Tibial artery (tissue), 4 donors: ENCODE data around the gene PSD4.

Source experiments
- DNase-seq, 2 donors: peaks; one replicate each; pipeline ENCODE4 v3.0.0-alpha.2; 2019
- H3K27ac ChIP-seq, 2 donors: fragments of 200-600 bp; sonication (generic) in 1 of 2; 1 replicate in 1 of 2; 2 replicates in 1 of 2; pipeline ENCODE4 v1.5.1; 2018 to 2019; ENCODE audit warnings: mild to moderate bottlenecking in 1 of 2
- H3K27me3 ChIP-seq, 2 donors: fragments of 200-600 bp; sonication (generic) in 1 of 2; one replicate each; pipeline versions ENCODE4 v1.5.1 to v1.6.0; 2016 to 2019
- H3K36me3 ChIP-seq, 3 donors: fragments of 200-600 bp; sonication (generic) in 2 of 3; one replicate each; pipeline ENCODE4 v1.5.1; 2016 to 2019; ENCODE audit warnings: mild to moderate bottlenecking in 2 of 3
- H3K4me1 ChIP-seq, 4 donors: fragments of 200-600 bp; sonication (generic) in 2 of 4; 1 replicate in 3 of 4; 2 replicates in 1 of 4; pipeline ENCODE4 v1.5.1; 2016 to 2019
- H3K4me3 ChIP-seq, 2 donors: fragments of 200-600 bp; sonication (generic) in 1 of 2; 1 replicate in 1 of 2; 2 replicates in 1 of 2; pipeline ENCODE4 v1.5.1; 2018 to 2019; ENCODE audit warnings: mild to moderate bottlenecking in 2 of 2
- H3K9me3 ChIP-seq, 3 donors: fragments of 200-600 bp; sonication (generic) in 1 of 3; one replicate each; pipeline ENCODE4 v1.5.1; 2016 to 2019
- CTCF ChIP-seq, 2 experiments: fragments of 200-600 bp in 1 of 2; fragments of 450-650 bp in 1 of 2; IDR thresholded peaks; one replicate each; pipeline ENCODE4 v1.5.1; 2017 to 2019; ENCODE audit warnings: antibody characterized with exemption in 2 of 2, mild to moderate bottlenecking in 1 of 2, moderate library complexity in 1 of 2
- intact Hi-C: fragments of 100-400 bp; cut with DNase I; formaldehyde crosslinking; loops from one replicate; pipeline ENCODE4 v1.15.0; 2023; ENCODE audit warnings: low total_unique reads

PSD4 gene

DNA sequence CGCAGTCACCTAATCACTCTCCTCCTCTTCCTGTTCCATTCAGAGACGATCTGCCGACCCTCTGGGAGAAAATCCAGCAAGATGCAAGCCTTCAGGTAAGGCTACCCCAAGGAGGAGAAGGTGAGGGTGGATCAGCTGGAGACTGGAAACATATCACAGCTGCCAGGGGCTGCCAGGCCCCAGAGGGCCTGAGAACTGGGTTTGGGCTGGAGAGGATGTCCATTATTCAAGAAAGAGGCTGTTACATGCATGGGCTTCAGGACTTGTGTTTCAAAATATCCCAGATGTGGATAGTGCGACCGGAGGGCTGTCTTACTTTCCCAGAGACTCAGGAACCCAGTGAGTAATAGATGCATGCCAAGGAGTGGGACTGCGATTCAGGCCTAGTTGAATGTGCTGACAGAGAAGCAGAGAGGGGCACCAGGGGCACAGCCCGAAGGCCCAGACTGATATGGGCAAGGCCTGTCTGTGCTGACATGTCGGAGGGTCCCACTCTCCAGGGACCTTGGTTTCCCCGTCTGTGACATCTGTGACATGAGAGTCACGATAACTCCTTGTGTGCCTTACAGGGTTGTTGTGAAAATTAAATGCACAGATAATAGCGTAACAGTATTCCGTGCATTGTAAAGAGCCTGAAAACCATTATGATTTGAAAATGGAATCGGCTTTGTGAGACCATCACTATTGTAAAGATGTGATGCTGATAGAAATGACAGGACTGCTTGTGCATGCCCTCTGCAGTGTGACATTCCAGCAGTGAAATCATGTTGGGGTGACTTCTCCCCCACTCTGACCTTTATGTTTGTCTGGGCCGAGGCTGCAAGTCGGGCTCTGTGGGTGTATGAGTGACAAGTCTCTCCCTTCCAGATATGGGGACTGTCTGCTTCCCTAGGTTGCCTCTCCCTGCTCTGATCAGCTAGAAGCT, 45.9 kb upstream of the PSD4 start:
- DNase-seq, result no peak
- H3K4me3 ChIP-seq, result no peak overlapping the region
- no peak overlapping the region for H3K27ac ChIP-seq
- no peaks in the 10 kb centered on the region for H3K4me1 ChIP-seq
- no peaks in the 10 kb centered on the region for H3K36me3 ChIP-seq
- no peaks in the 10 kb centered on the region for H3K27me3 ChIP-seq
- no peaks in the 10 kb centered on the region for H3K9me3 ChIP-seq
- TF ChIP-seq CTCF (IDR thresholded peaks at IDR 0.05), result no peak
- intact Hi-C loops, result no loop called here

DNA sequence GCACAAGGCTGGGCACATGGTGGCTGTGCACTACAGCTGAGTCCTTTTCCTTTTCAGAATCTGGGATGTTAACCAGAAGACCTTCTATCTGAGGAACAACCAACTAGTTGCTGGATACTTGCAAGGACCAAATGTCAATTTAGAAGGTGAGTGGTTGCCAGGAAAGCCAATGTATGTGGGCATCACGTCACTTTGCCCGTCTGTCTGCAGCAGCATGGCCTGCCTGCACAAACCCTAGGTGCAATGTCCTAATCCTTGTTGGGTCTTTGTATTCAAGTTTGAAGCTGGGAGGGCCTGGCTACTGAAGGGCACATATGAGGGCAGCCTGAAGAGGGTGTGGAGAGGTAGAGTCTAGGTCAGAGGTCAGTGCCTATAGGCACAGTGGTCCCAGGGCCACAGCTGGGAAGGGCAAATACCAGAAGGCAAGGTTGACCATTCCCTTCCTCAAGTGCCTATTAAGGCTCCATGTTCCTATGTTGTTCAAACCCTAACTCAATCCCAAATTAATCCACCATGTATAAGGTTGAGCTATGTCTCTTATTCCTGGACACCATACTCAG, 44.2 kb upstream of the PSD4 start:
- Histone ChIP-seq H3K4me1 (no peaks in the 10 kb centered on the region), H3K36me3 (no peaks in the 10 kb centered on the region), H3K27ac (no peak overlapping the region), H3K27me3 (no peaks in the 10 kb centered on the region), H3K4me3 (no peak overlapping the region), H3K9me3 (no peaks in the 10 kb centered on the region)
- intact Hi-C loops, result no loop called here
- DNase-seq, result no peak
- TF ChIP-seq CTCF (IDR thresholded peaks at IDR 0.05), result no peak

GRCh38 chr2:113131352-113132185, 42.2 kb upstream of the PSD4 start:
- H3K4me1 ChIP-seq, result no peaks in the 10 kb centered on the region
- H3K36me3 ChIP-seq, result no peaks in the 10 kb centered on the region
- H3K9me3 ChIP-seq, result no peaks in the 10 kb centered on the region
- H3K27ac ChIP-seq, result no peak overlapping the region
- H3K27me3 ChIP-seq, result no peaks in the 10 kb centered on the region
- no peak for TF ChIP-seq CTCF (IDR thresholded peaks at IDR 0.05)
- DNase-seq, result no peak
- H3K4me3 ChIP-seq, result no peak overlapping the region
- intact Hi-C loops, result no loop called here

- Histone ChIP-seq H3K4me3 (no peak overlapping the region), H3K27ac (no peak overlapping the region), H3K9me3 (no peaks in the 10 kb centered on the region), H3K36me3 (no peaks in the 10 kb centered on the region), H3K27me3 (no peaks in the 10 kb centered on the region), H3K4me1 (no peaks in the 10 kb centered on the region)
- no peak for TF ChIP-seq CTCF (IDR thresholded peaks at IDR 0.05)
- intact Hi-C loops, result no loop called here
- no peak for DNase-seq
These were observed 41.3 kb upstream of the PSD4 start for GRCh38 chr2:113132414-113133021.
